ENCODE measurements around the gene ARL6.
"Not testable (repeated sequence)": the region's sequence is repeated elsewhere in the genome, so short reads cannot be mapped to it uniquely, and the experiment has no call there.

ARL6 gene

GRCh38 chr3:97821774-97822358 lies 57.3 kb downstream of the ARL6 start, which contains the start of gene CRYBG3:
TSS of gene CRYBG3 (plus strand) at chr3:97822011. CDS start at chr3:97822207, 196 bp downstream.
- H3K9ac ChIP-seq (ENCODE audit: low read depth, low read length) = peak within 1 kb of the TSS; percentile 80
- H3K27ac ChIP-seq (ENCODE audit: low read depth, low read length) = no peak within 1 kb of the TSS; the same call in 1 of the 2 replicates
- no peaks in the 10 kb centered on the region for H3K9me3 ChIP-seq (ENCODE audit: insufficient read depth, low read depth, low read length)
- under 1% methylated on average over 66 of the region's 66 CpGs for WGBS
- no peaks in the 10 kb centered on the region for H3K36me3 ChIP-seq (ENCODE audit: insufficient read depth, low read length)
- H3K27me3 ChIP-seq (ENCODE audit: insufficient read depth, low read length) = peaks cover 35% of the 10 kb centered on the region
- H3K4me1 ChIP-seq (ENCODE audit: insufficient read depth, low read length) = peaks cover 9% of the 10 kb centered on the region
- peak within 1 kb of the TSS; percentile 93 for H3K4me3 ChIP-seq (ENCODE audit: low read length)

- H3K27ac ChIP-seq (ENCODE audit: low read depth, low read length) = no peak overlapping the region; the same call in 1 of the 2 replicates
- WGBS = under 1% methylated on average over 36 of the region's 36 CpGs
- H3K9me3 ChIP-seq (ENCODE audit: insufficient read depth, low read depth, low read length) = no peaks in the 10 kb centered on the region
These were observed 57.8 kb downstream of the ARL6 start for GRCh38 chr3:97822359-97822775.

GRCh38 chr3:97823046-97824004 lies 58.8 kb downstream of the ARL6 start:
- Histone ChIP-seq H3K36me3 (ENCODE audit: insufficient read depth, low read length) (no peaks in the 10 kb centered on the region), H3K4me3 (ENCODE audit: low read length) (peak overlapping the region; percentile 93), H3K27me3 (ENCODE audit: insufficient read depth, low read length) (peaks cover 35% of the 10 kb centered on the region), H3K4me1 (ENCODE audit: insufficient read depth, low read length) (peaks cover 9% of the 10 kb centered on the region), H3K9ac (ENCODE audit: low read depth, low read length) (no peak overlapping the region), H3K27ac (ENCODE audit: low read depth, low read length) (no peak overlapping the region), H3K9me3 (ENCODE audit: insufficient read depth, low read depth, low read length) (no peaks in the 10 kb centered on the region)
- 64% methylated on average over 17 of the region's 17 CpGs for WGBS

More at GRCh38 chr3:97822359-97822775, 57.8 kb downstream of the ARL6 start:
- Histone ChIP-seq H3K4me1 (ENCODE audit: insufficient read depth, low read length) (peaks cover 9% of the 10 kb centered on the region), H3K9ac (ENCODE audit: low read depth, low read length) (peak overlapping the region; percentile 80), H3K36me3 (ENCODE audit: insufficient read depth, low read length) (no peaks in the 10 kb centered on the region), H3K27me3 (ENCODE audit: insufficient read depth, low read length) (peaks cover 35% of the 10 kb centered on the region), H3K4me3 (ENCODE audit: low read length) (peak overlapping the region; percentile 93)

GRCh38 chr3:97825101-97825500 lies 60.5 kb downstream of the ARL6 start:
- no peak overlapping the region for H3K27ac ChIP-seq (ENCODE audit: low read depth, low read length)
- H3K9me3 ChIP-seq (ENCODE audit: insufficient read depth, low read depth, low read length) = no peaks in the 10 kb centered on the region
- peaks cover 5% of the 10 kb centered on the region; the same call in 1 of the 2 replicates for H3K4me1 ChIP-seq (ENCODE audit: insufficient read depth, low read length)
- no peak overlapping the region for H3K9ac ChIP-seq (ENCODE audit: low read depth, low read length)
- no peak overlapping the region for H3K4me3 ChIP-seq (ENCODE audit: low read length)
- 88% methylated on average over 1 of the region's 1 CpG for WGBS
- peaks cover 33% of the 10 kb centered on the region for H3K27me3 ChIP-seq (ENCODE audit: insufficient read depth, low read length)
- H3K36me3 ChIP-seq (ENCODE audit: insufficient read depth, low read length) = no peaks in the 10 kb centered on the region

GRCh38 chr3:97827741-97828471 lies 63.3 kb downstream of the ARL6 start:
- WGBS = 97% methylated on average over 2 of the region's 2 CpGs
- Histone ChIP-seq H3K4me3 (ENCODE audit: low read length) (no peak overlapping the region), H3K27me3 (ENCODE audit: insufficient read depth, low read length) (peaks cover 9% of the 10 kb centered on the region), H3K36me3 (ENCODE audit: insufficient read depth, low read length) (no peaks in the 10 kb centered on the region), H3K27ac (ENCODE audit: low read depth, low read length) (no peak overlapping the region), H3K4me1 (ENCODE audit: insufficient read depth, low read length) (peaks cover 3% of the 10 kb centered on the region; the same call in 1 of the 2 replicates), H3K9ac (ENCODE audit: low read depth, low read length) (no peak overlapping the region), H3K9me3 (ENCODE audit: insufficient read depth, low read depth, low read length) (no peaks in the 10 kb centered on the region)

GRCh38 chr3:97829198-97829597 lies 64.6 kb downstream of the ARL6 start:
- H3K36me3 ChIP-seq (ENCODE audit: insufficient read depth, low read length) = no peaks in the 10 kb centered on the region
- no peak overlapping the region for H3K9ac ChIP-seq (ENCODE audit: low read depth, low read length)
- H3K27ac ChIP-seq (ENCODE audit: low read depth, low read length) = no peak overlapping the region
- H3K4me1 ChIP-seq (ENCODE audit: insufficient read depth, low read length) = no peaks in the 10 kb centered on the region
- H3K4me3 ChIP-seq (ENCODE audit: low read length) = no peak overlapping the region
- WGBS = 100% methylated on average over 2 of the region's 2 CpGs
- no peaks in the 10 kb centered on the region; the same call in 1 of the 2 replicates for H3K27me3 ChIP-seq (ENCODE audit: insufficient read depth, low read length)
- no peaks in the 10 kb centered on the region for H3K9me3 ChIP-seq (ENCODE audit: insufficient read depth, low read depth, low read length)

- Histone ChIP-seq H3K4me1 (ENCODE audit: insufficient read depth, low read length) (no peaks in the 10 kb centered on the region), H3K36me3 (ENCODE audit: insufficient read depth, low read length) (no peaks in the 10 kb centered on the region), H3K27ac (ENCODE audit: low read depth, low read length) (no peak overlapping the region), H3K9ac (ENCODE audit: low read depth, low read length) (no peak overlapping the region), H3K9me3 (ENCODE audit: insufficient read depth, low read depth, low read length) (no peaks in the 10 kb centered on the region), H3K27me3 (ENCODE audit: insufficient read depth, low read length) (no peaks in the 10 kb centered on the region), H3K4me3 (ENCODE audit: low read length) (no peak overlapping the region)
- WGBS = 92% methylated on average over 2 of the region's 2 CpGs
These were observed 66.1 kb downstream of the ARL6 start for GRCh38 chr3:97830638-97831037.

GRCh38 chr3:97831140-97831539 lies 66.6 kb downstream of the ARL6 start:
- Histone ChIP-seq H3K4me3 (ENCODE audit: low read length) (no peak overlapping the region), H3K27me3 (ENCODE audit: insufficient read depth, low read length) (no peaks in the 10 kb centered on the region), H3K9ac (ENCODE audit: low read depth, low read length) (no peak overlapping the region), H3K9me3 (ENCODE audit: insufficient read depth, low read depth, low read length) (no peaks in the 10 kb centered on the region), H3K36me3 (ENCODE audit: insufficient read depth, low read length) (no peaks in the 10 kb centered on the region), H3K27ac (ENCODE audit: low read depth, low read length) (no peak overlapping the region), H3K4me1 (ENCODE audit: insufficient read depth, low read length) (no peaks in the 10 kb centered on the region)
- WGBS = 92% methylated on average over 1 of the region's 1 CpG

GRCh38 chr3:97833184-97833583 lies 68.6 kb downstream of the ARL6 start:
- H3K27ac ChIP-seq (ENCODE audit: low read depth, low read length); H3K36me3 ChIP-seq (ENCODE audit: insufficient read depth, low read length); H3K9me3 ChIP-seq (ENCODE audit: insufficient read depth, low read depth, low read length); H3K27me3 ChIP-seq (ENCODE audit: insufficient read depth, low read length); H3K9ac ChIP-seq (ENCODE audit: low read depth, low read length); H3K4me1 ChIP-seq (ENCODE audit: insufficient read depth, low read length); H3K4me3 ChIP-seq (ENCODE audit: low read length): not testable (repeated sequence)
- 90% methylated on average over 2 of the region's 4 CpGs for WGBS

- H3K27ac ChIP-seq (ENCODE audit: low read depth, low read length) = no peak overlapping the region
- no peak overlapping the region for H3K4me3 ChIP-seq (ENCODE audit: low read length)
- no peaks in the 10 kb centered on the region for H3K36me3 ChIP-seq (ENCODE audit: insufficient read depth, low read length)
- WGBS = 94% methylated on average over 5 of the region's 5 CpGs
- no peaks in the 10 kb centered on the region for H3K9me3 ChIP-seq (ENCODE audit: insufficient read depth, low read depth, low read length)
- H3K9ac ChIP-seq (ENCODE audit: low read depth, low read length) = no peak overlapping the region
- H3K27me3 ChIP-seq (ENCODE audit: insufficient read depth, low read length) = no peaks in the 10 kb centered on the region
- H3K4me1 ChIP-seq (ENCODE audit: insufficient read depth, low read length) = no peaks in the 10 kb centered on the region
These were observed 71.2 kb downstream of the ARL6 start for GRCh38 chr3:97835761-97836160.

GRCh38 chr3:97838393-97838792 lies 73.8 kb downstream of the ARL6 start:
- no peak overlapping the region for H3K4me3 ChIP-seq (ENCODE audit: low read length)
- WGBS = 93% methylated on average over 3 of the region's 3 CpGs
- H3K27me3 ChIP-seq (ENCODE audit: insufficient read depth, low read length) = no peaks in the 10 kb centered on the region
- no peaks in the 10 kb centered on the region for H3K9me3 ChIP-seq (ENCODE audit: insufficient read depth, low read depth, low read length)
- no peaks in the 10 kb centered on the region for H3K4me1 ChIP-seq (ENCODE audit: insufficient read depth, low read length)
- H3K9ac ChIP-seq (ENCODE audit: low read depth, low read length) = no peak overlapping the region
- no peaks in the 10 kb centered on the region for H3K36me3 ChIP-seq (ENCODE audit: insufficient read depth, low read length)
- no peak overlapping the region for H3K27ac ChIP-seq (ENCODE audit: low read depth, low read length)

Data from HUES64 (cell line).